AG09309 (cell line): ENCODE measurements around the gene ECHDC3.

Experiments used
- DNase-seq: peaks from one replicate; pipeline ENCODE4 v3.0.0-alpha.2; 2010; ENCODE audit warnings: low read depth
- H3K4me3 ChIP-seq: 2 replicates; pipeline ENCODE4 v1.5.1; 2011; ENCODE audit warnings: mild to moderate bottlenecking, low read depth, low read length, moderate library complexity; ENCODE audit not compliant: control insufficient read depth
- CTCF ChIP-seq: IDR thresholded peaks from 2 replicates; pipeline ENCODE4 v1.5.1; 2011; ENCODE audit warnings: mild to moderate bottlenecking, low read depth, low read length, inconsistent platforms; ENCODE audit not compliant: insufficient read depth, control insufficient read depth; ENCODE audit errors: missing control alignments

The ECHDC3 gene

GRCh38 chr10:11700539-11700938, 41.6 kb upstream of the ECHDC3 start:
- no peak overlapping the region for H3K4me3 ChIP-seq
- no peak for TF ChIP-seq CTCF
- DNase-seq = no peak

- no peak for DNase-seq
- no peak for TF ChIP-seq CTCF
- H3K4me3 ChIP-seq = no peak overlapping the region
These were observed 40.6 kb upstream of the ECHDC3 start for GRCh38 chr10:11701451-11702095.

DNA sequence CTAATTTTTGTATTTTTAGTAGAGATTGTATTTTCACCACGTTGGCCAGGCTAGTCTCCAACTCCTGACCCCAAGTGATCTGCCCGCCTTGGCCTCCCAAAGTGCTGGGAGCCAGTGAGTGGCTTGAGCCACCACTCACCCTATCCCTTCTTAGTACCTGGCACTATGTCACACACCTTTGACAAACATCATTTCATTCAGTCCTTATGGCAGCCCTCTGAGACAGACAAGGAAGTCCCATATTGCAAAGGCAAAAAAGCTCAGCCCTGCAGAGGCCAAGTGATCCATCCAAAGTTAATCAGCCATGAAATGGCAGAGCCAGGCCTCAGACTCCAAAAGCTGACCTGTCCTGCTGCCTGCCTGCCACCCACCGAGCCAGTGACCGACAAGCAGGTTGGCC, 39.9 kb upstream of the ECHDC3 start:
- TF ChIP-seq CTCF = no peak
- no peak for DNase-seq
- no peak overlapping the region for H3K4me3 ChIP-seq

- DNase-seq = no peak
- TF ChIP-seq CTCF = no peak
- no peak overlapping the region for H3K4me3 ChIP-seq
These were observed 38.1 kb upstream of the ECHDC3 start for GRCh38 chr10:11704092-11704491.

DNA sequence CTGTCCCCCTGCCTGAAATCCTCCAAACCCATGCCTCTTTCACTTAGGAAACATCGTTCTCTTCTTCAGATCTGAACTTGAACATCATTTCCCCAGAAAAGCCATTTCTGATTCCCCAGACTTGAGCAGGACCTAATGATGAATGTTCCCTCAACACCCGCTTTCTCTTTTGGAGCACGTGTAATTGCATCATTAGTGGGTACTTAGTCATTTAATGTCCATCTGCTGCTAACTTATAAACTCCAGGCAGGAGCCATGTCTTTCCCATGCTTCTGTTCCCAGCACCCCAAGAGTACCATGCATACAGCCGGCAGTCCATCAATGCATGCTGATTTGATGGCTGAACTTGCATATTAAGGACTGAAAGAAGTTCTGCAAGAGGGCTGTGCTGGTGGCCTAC, 36.5 kb upstream of the ECHDC3 start:
- no peak for DNase-seq
- no peak overlapping the region for H3K4me3 ChIP-seq
- no peak for TF ChIP-seq CTCF

DNA sequence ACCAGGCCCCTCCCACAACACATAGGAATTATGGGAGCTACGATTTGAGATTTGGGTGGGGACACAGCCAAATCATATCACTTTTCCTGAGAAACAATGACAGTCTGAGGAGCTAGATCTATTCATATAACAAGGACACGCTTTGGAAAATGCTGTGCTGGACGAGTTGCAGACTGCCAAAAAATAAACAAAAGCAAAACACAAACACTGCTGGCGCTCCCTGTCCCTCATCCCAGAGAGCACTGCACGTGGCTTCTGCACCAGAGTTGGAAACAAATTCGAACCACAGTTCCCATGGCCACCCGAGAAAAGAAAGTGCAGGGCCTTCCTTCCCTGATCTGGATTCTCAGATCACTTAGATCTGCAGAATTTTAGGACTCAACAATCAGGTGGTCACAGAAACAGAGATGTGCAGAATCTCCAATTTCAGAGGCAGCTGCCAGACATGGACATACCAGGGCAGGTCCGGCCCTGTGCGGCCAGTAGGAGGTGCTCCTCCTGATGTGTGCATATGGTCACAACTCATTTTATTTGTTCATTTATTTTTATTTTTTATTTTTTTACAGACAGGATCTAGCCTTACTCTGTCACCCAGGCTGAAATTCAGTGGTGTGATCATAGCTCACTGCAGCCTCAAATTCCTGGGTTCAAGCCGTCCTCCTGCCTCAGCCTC, 35.2 kb upstream of the ECHDC3 start:
- TF ChIP-seq CTCF = no peak
- no peak for DNase-seq
- no peak overlapping the region for H3K4me3 ChIP-seq
